HepG2 (cell line): ENCODE measurements around the gene PALMD. TPM values are rescaled to one million over a fixed set of nuclear protein-coding genes. Genes with fewer than 3 reads are reported as not detected.

Experiments
- EEA1 ChIP-seq: sonication (generic); formaldehyde crosslinking; IDR thresholded peaks from 2 replicates; pipeline ENCODE4 v1.5.1; 2020; ENCODE audit warnings: mild to moderate bottlenecking, missing genetic modification reagents, borderline replicate concordance
- ESRRA ChIP-seq: sonication (generic); formaldehyde crosslinking; IDR thresholded peaks from 2 replicates; pipeline ENCODE4 v1.5.1; 2020; ENCODE audit warnings: mild to moderate bottlenecking, low read depth, missing genetic modification reagents
- FOXK1 ChIP-seq: sonication (generic); formaldehyde crosslinking; IDR thresholded peaks from 2 replicates; pipeline ENCODE4 v1.4.0; 2020; ENCODE audit warnings: low read depth, missing genetic modification reagents, borderline replicate concordance
- GTF3A ChIP-seq: sonication (generic); formaldehyde crosslinking; conservative IDR thresholded peaks from 2 replicates; pipeline ENCODE4 v1.4.0; 2020; ENCODE audit warnings: mild to moderate bottlenecking, missing genetic modification reagents
- HHEX ChIP-seq: IDR thresholded peaks from 2 replicates; pipeline ENCODE4 v1.6.1; 2016; ENCODE audit warnings: control low read depth
- MBD4 ChIP-seq: IDR thresholded peaks from 2 replicates; pipeline ENCODE4 v1.6.1; 2012; ENCODE audit warnings: low read length, inconsistent platforms, borderline replicate concordance
- MED13 ChIP-seq: sonication (generic); formaldehyde crosslinking; IDR thresholded peaks from 2 replicates; pipeline ENCODE4 v1.5.0; 2020; ENCODE audit warnings: missing genetic modification reagents
- MEIS2 ChIP-seq: sonication (generic); formaldehyde crosslinking; IDR thresholded peaks from 2 replicates; pipeline ENCODE4 v1.9.0; 2021; ENCODE audit warnings: mild to moderate bottlenecking, missing genetic modification reagents
- NCOA1 ChIP-seq: sonication (generic); formaldehyde crosslinking; IDR thresholded peaks from 2 replicates; pipeline ENCODE4 v1.9.0; 2021; ENCODE audit warnings: missing genetic modification reagents
- PHF20 ChIP-seq: sonication (generic); formaldehyde crosslinking; IDR thresholded peaks from 2 replicates; pipeline ENCODE4 v1.5.0; 2020; ENCODE audit warnings: mild to moderate bottlenecking, missing genetic modification reagents
- POGZ ChIP-seq: sonication (generic); formaldehyde crosslinking; IDR thresholded peaks from 2 replicates; pipeline ENCODE4 v1.4.0; 2020; ENCODE audit warnings: mild to moderate bottlenecking, missing genetic modification reagents
- TOE1 ChIP-seq: sonication (generic); formaldehyde crosslinking; IDR thresholded peaks from 2 replicates; pipeline ENCODE4 v1.4.0; 2020; ENCODE audit warnings: mild to moderate bottlenecking, missing genetic modification reagents
- XRCC5 ChIP-seq: fragments of 200-400 bp; formaldehyde crosslinking; optimal IDR thresholded peaks from 2 replicates; pipeline ENCODE3; 2017; ENCODE audit warnings: mild to moderate bottlenecking, low read length
- ZBTB21 ChIP-seq: sonication (generic); formaldehyde crosslinking; IDR thresholded peaks from 2 replicates; pipeline ENCODE4 v1.4.0; 2020; ENCODE audit warnings: missing genetic modification reagents
- ZFAT ChIP-seq: sonication (generic); formaldehyde crosslinking; conservative IDR thresholded peaks from 2 replicates; pipeline ENCODE4 v1.8.1; 2023; ENCODE audit warnings: missing genetic modification reagents, inconsistent platforms
- ZFP36L1 ChIP-seq: sonication (generic); formaldehyde crosslinking; IDR thresholded peaks from 2 replicates; pipeline ENCODE4 v1.8.0; 2022; ENCODE audit warnings: mild to moderate bottlenecking, missing genetic modification reagents, moderate library complexity
- ZKSCAN5 ChIP-seq: sonication (generic); formaldehyde crosslinking; IDR thresholded peaks from 2 replicates; pipeline ENCODE4 v1.5.1; 2020; ENCODE audit warnings: mild to moderate bottlenecking, missing genetic modification reagents
- ZNF761 ChIP-seq: sonication (generic); formaldehyde crosslinking; conservative IDR thresholded peaks from 2 replicates; pipeline ENCODE4 v1.4.0; 2020; ENCODE audit warnings: mild to moderate bottlenecking, missing genetic modification reagents
- ZSCAN25 ChIP-seq: sonication (generic); formaldehyde crosslinking; IDR thresholded peaks from 2 replicates; pipeline ENCODE4 v1.8.0; 2022; ENCODE audit warnings: mild to moderate bottlenecking, missing genetic modification reagents
- polyA plus RNA-seq, 8 experiments: library from polyadenylated mRNA; depleted of rRNA in 3 of 8; stranded (reverse) in 7 of 8; unstranded in 1 of 8; fragments of >200 nt; fragmentation: Illumina TruSeq in 4 of 8; extraction: Trizol in 4 of 8; gene quantifications; 2 replicates each; pipeline versions ENCODE4 v1.2.1 to v1.2.3, GENCODE V29; 2011 to 2016; ENCODE audit warnings: low read depth in 4 of 8, missing spikeins in 1 of 8, mixed read lengths in 1 of 8; ENCODE audit not compliant: insufficient read depth in 1 of 8
- total RNA-seq, 5 experiments: library from RNA; depleted of rRNA; stranded (reverse); fragments of >200 nt; fragmentation: Illumina TruSeq; extraction: Trizol; gene quantifications; 2 replicates each; pipeline ENCODE4 v1.2.3, GENCODE V29; 2016; ENCODE audit warnings: low read depth in 1 of 5
- TF ChIP-seq, protein P1 (sequence below): sonication (generic); formaldehyde crosslinking; IDR thresholded peaks from 2 replicates; pipeline ENCODE4 v1.5.0; 2020; ENCODE audit warnings: mild to moderate bottlenecking, missing genetic modification reagents, borderline replicate concordance
- TF ChIP-seq, protein P2 (sequence below): sonication (generic); formaldehyde crosslinking; IDR thresholded peaks from 2 replicates; pipeline ENCODE4 v1.9.0; 2021; ENCODE audit warnings: missing genetic modification reagents, borderline replicate concordance

The PALMD gene
- total and polyA plus RNA-seq, 2 of the 13 experiments (the other 11 are each of a cell fraction or from before 2014, with no cell fraction given): 5.5 to 31.1 TPM

DNA sequence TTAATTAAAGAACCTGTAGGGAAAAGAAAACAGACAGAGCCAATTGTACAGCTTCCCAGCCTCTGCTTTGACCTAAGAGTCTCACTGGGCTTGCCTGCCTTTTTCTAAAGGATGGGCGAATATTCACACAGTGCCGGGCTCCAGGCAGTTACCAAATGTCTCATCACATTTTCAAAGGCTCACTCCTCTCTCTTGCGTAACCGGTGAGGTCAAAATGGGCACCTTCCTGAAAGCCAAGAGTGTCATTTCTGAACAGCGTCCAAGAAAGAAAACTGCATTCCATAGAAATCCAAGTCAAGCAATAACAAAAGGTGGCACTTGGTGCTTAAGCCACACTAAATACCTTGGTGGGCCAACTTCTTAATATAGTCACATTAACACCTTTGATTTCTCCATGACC, 710 bp upstream of the PALMD start (continued):
- TF ChIP-seq MBD4 (no peak), MEIS2 (CRISPR knock-in tag) (no peak), ZBTB21 (CRISPR knock-in tag) (peak; percentile 55; the same call in 1 of the 2 replicates), EEA1 (CRISPR knock-in tag) (no peak), ZNF761 (CRISPR knock-in tag) (no peak), ZFAT (CRISPR knock-in tag) (no peak), ZSCAN25 (CRISPR knock-in tag) (no peak), POGZ (no peak), ESRRA (CRISPR knock-in tag) (no peak), PHF20 (no peak), TOE1 (CRISPR knock-in tag) (no peak), HHEX (CRISPR knock-in tag) (no peak), ZFP36L1 (CRISPR knock-in tag) (no peak), FOXK1 (CRISPR knock-in tag) (peak; percentile 3; the same call in 1 of the 2 replicates), MED13 (no peak), XRCC5 (no peak), NCOA1 (CRISPR knock-in tag) (no peak), GTF3A (CRISPR knock-in tag) (no peak), ZKSCAN5 (no peak)
- TF ChIP-seq, protein P1, sequence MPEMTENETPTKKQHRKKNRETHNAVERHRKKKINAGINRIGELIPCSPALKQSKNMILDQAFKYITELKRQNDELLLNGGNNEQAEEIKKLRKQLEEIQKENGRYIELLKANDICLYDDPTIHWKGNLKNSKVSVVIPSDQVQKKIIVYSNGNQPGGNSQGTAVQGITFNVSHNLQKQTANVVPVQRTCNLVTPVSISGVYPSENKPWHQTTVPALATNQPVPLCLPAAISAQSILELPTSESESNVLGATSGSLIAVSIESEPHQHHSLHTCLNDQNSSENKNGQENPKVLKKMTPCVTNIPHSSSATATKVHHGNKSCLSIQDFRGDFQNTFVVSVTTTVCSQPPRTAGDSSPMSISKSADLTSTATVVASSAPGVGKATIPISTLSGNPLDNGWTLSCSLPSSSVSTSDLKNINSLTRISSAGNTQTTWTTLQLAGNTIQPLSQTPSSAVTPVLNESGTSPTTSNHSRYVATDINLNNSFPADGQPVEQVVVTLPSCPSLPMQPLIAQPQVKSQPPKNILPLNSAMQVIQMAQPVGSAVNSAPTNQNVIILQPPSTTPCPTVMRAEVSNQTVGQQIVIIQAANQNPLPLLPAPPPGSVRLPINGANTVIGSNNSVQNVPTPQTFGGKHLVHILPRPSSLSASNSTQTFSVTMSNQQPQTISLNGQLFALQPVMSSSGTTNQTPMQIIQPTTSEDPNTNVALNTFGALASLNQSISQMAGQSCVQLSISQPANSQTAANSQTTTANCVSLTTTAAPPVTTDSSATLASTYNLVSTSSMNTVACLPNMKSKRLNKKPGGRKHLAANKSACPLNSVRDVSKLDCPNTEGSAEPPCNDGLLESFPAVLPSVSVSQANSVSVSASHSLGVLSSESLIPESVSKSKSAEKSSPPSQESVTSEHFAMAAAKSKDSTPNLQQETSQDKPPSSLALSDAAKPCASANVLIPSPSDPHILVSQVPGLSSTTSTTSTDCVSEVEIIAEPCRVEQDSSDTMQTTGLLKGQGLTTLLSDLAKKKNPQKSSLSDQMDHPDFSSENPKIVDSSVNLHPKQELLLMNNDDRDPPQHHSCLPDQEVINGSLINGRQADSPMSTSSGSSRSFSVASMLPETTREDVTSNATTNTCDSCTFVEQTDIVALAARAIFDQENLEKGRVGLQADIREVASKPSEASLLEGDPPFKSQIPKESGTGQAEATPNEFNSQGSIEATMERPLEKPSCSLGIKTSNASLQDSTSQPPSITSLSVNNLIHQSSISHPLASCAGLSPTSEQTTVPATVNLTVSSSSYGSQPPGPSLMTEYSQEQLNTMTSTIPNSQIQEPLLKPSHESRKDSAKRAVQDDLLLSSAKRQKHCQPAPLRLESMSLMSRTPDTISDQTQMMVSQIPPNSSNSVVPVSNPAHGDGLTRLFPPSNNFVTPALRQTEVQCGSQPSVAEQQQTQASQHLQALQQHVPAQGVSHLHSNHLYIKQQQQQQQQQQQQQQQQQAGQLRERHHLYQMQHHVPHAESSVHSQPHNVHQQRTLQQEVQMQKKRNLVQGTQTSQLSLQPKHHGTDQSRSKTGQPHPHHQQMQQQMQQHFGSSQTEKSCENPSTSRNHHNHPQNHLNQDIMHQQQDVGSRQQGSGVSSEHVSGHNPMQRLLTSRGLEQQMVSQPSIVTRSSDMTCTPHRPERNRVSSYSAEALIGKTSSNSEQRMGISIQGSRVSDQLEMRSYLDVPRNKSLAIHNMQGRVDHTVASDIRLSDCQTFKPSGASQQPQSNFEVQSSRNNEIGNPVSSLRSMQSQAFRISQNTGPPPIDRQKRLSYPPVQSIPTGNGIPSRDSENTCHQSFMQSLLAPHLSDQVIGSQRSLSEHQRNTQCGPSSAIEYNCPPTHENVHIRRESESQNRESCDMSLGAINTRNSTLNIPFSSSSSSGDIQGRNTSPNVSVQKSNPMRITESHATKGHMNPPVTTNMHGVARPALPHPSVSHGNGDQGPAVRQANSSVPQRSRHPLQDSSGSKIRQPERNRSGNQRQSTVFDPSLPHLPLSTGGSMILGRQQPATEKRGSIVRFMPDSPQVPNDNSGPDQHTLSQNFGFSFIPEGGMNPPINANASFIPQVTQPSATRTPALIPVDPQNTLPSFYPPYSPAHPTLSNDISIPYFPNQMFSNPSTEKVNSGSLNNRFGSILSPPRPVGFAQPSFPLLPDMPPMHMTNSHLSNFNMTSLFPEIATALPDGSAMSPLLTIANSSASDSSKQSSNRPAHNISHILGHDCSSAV (CRISPR knock-in tag): no peak
- TF ChIP-seq, protein P2, sequence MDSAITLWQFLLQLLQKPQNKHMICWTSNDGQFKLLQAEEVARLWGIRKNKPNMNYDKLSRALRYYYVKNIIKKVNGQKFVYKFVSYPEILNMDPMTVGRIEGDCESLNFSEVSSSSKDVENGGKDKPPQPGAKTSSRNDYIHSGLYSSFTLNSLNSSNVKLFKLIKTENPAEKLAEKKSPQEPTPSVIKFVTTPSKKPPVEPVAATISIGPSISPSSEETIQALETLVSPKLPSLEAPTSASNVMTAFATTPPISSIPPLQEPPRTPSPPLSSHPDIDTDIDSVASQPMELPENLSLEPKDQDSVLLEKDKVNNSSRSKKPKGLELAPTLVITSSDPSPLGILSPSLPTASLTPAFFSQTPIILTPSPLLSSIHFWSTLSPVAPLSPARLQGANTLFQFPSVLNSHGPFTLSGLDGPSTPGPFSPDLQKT: no peak
